SU-DHL-6 (cell line): ENCODE data around the gene PTTG1IP.

Source experiments
- EZH2phosphoT487 ChIP-seq: fragments of 200-600 bp; sonication (generic), shearing (Covaris generic); conservative IDR thresholded peaks from 2 replicates; pipeline ENCODE4 v1.6.1; 2018; ENCODE audit warnings: mild to moderate bottlenecking, antibody characterized with exemption, low read length, moderate library complexity, mixed read lengths
- TF ChIP-seq, protein P1 (sequence below): fragments of 200-600 bp; sonication (generic); IDR thresholded peaks from one replicate; pipeline ENCODE4 v1.5.1; 2017; ENCODE audit warnings: antibody characterized with exemption, mild to moderate bottlenecking, low read length, moderate library complexity; ENCODE audit not compliant: insufficient read depth, poor library complexity, severe bottlenecking

DNA sequence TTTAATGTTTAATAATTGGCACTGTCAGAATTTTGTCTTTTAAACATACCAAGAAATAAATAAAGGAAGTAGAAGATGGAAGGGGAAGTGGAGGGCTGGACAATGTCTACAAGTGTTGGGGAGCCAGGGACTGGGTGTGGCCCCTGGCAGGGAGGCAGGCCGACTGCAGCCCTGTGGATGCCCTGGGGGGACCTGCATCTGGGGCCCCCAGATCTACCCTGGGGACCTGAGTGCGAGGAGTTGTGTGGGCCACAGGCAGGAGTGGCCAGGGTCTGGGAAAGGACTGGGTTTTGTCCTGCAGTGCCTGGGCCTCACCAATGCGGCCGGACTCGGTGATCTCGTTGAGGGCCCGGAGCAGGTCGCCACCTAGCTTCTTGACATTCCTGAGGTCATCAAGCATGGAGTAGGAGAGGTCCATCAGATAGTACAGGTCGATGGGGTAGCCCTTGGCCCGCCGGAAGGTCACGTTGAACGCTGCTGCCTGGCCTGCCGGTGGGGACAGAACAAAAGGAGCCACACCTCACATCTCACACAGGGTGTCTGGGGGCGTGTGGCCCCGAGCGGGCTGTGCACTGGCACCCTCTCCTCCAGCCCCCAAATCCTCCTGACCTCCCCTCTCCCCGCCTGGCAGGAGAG lies 29.7 kb upstream of the PTTG1IP start:
- TF ChIP-seq EZH2phosphoT487: no peak
- TF ChIP-seq, protein P1, sequence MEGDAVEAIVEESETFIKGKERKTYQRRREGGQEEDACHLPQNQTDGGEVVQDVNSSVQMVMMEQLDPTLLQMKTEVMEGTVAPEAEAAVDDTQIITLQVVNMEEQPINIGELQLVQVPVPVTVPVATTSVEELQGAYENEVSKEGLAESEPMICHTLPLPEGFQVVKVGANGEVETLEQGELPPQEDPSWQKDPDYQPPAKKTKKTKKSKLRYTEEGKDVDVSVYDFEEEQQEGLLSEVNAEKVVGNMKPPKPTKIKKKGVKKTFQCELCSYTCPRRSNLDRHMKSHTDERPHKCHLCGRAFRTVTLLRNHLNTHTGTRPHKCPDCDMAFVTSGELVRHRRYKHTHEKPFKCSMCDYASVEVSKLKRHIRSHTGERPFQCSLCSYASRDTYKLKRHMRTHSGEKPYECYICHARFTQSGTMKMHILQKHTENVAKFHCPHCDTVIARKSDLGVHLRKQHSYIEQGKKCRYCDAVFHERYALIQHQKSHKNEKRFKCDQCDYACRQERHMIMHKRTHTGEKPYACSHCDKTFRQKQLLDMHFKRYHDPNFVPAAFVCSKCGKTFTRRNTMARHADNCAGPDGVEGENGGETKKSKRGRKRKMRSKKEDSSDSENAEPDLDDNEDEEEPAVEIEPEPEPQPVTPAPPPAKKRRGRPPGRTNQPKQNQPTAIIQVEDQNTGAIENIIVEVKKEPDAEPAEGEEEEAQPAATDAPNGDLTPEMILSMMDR: no peak
